Fibroblast of mammary gland (primary cell): ENCODE data around the gene DCAKD.
A peak's percentile ranks its signal among the peaks of the same experiment; 100 is the strongest.

ENCODE experiments used
- DNase-seq: peaks from one replicate; pipeline ENCODE4 v3.0.0-alpha.2; 2010; ENCODE audit warnings: low read depth
- H3K4me3 ChIP-seq: 2 replicates; pipeline ENCODE4 v1.5.1; 2011; ENCODE audit warnings: low read depth, mild to moderate bottlenecking, low read length, moderate library complexity; ENCODE audit not compliant: control insufficient read depth
- CTCF ChIP-seq: conservative IDR thresholded peaks from 2 replicates; pipeline ENCODE4 v1.5.1; 2011; ENCODE audit warnings: low read depth, low read length, inconsistent platforms; ENCODE audit not compliant: control insufficient read depth, insufficient read depth

DCAKD gene

GRCh38 chr17:45030733-45031132, 20.7 kb downstream of the DCAKD start:
- no peak overlapping the region for H3K4me3 ChIP-seq
- no peak for TF ChIP-seq CTCF
- no peak for DNase-seq

GRCh38 chr17:45029758-45030423, 21.5 kb downstream of the DCAKD start:
- H3K4me3 ChIP-seq: no peak overlapping the region
- DNase-seq: no peak
- no peak for TF ChIP-seq CTCF

- TF ChIP-seq CTCF: no peak
- DNase-seq: no peak
- no peak overlapping the region for H3K4me3 ChIP-seq
These were observed 22.3 kb downstream of the DCAKD start for GRCh38 chr17:45029096-45029495.

GRCh38 chr17:45022655-45023339, 28.6 kb downstream of the DCAKD start:
- H3K4me3 ChIP-seq: no peak overlapping the region
- DNase-seq: no peak
- TF ChIP-seq CTCF: no peak

GRCh38 chr17:45022288-45022648, 29.2 kb downstream of the DCAKD start:
- no peak for TF ChIP-seq CTCF
- DNase-seq: no peak
- no peak overlapping the region for H3K4me3 ChIP-seq

GRCh38 chr17:45021607-45022287, 29.7 kb downstream of the DCAKD start:
- TF ChIP-seq CTCF: no peak
- H3K4me3 ChIP-seq: peak overlapping the region; percentile 33

More at GRCh38 chr17:45021607-45022287, 29.7 kb downstream of the DCAKD start:
- peak; percentile 42 for DNase-seq
